Endothelial cell of umbilical vein (primary cell): ENCODE results near the gene SSMEM1. TPM values are rescaled to one million over a fixed set of nuclear protein-coding genes. Genes with fewer than 3 reads are reported as not detected.

Experiments
- BruUV-seq: library from RNA; stranded (reverse); fragments of 400-500 nt; replicated peaks from 2 replicates; lab custom pipeline; 2021; lab: Mats Ljungman, UMichigan
- CTCF ChIA-PET: fragments of 300-600, 350-600 bp; sonication (Branson Sonifier 250); formaldehyde crosslinking; loops from one replicate; lab custom pipeline; 2021; ENCODE audit warnings: antibody characterized with exemption, inconsistent platforms; lab: Charles Lee
- POLR2A ChIA-PET: fragments of 300-600, 350-600 bp; sonication (Branson Sonifier 250); formaldehyde crosslinking; loops from one replicate; lab custom pipeline; 2021; ENCODE audit warnings: antibody characterized with exemption, inconsistent platforms; lab: Charles Lee
- DNase-seq: peaks from one replicate; pipeline ENCODE4 v3.0.0-alpha.2; 2011; ENCODE audit warnings: low read depth, low spot score
- FAIRE-seq: peaks from 2 replicates; lab custom pipeline; 2011; peaks lifted over from hg19 to GRCh38; lab: Jason Lieb, UNC
- H2AFZ ChIP-seq: 2 replicates; pipeline ENCODE4 v1.6.0; 2012; ENCODE audit warnings: low read depth, low read length, control low read depth, inconsistent platforms
- H3K27ac ChIP-seq: 2 replicates; pipeline ENCODE4 v1.5.1; 2011; ENCODE audit warnings: low read depth, mild to moderate bottlenecking, control low read depth, low read length, moderate library complexity; ENCODE audit not compliant: insufficient read depth
- H3K27me3 ChIP-seq, 2 experiments: 2 replicates each; pipeline versions ENCODE4 v1.6.0 to v1.6.1; 2011; ENCODE audit warnings: low read length in 2 of 2, mixed read lengths in 1 of 2; ENCODE audit not compliant: control insufficient read depth in 2 of 2, insufficient read depth in 2 of 2
- H3K36me3 ChIP-seq, 2 experiments: 2 replicates in 1 of 2; 3 replicates in 1 of 2; pipeline ENCODE4 v1.5.1; 2011; ENCODE audit warnings: low read length in 2 of 2, mild to moderate bottlenecking in 1 of 2, moderate library complexity in 1 of 2; ENCODE audit not compliant: control insufficient read depth in 2 of 2, insufficient read depth in 2 of 2; ENCODE audit errors: extremely low read depth in 1 of 2
- H3K4me1 ChIP-seq: 3 replicates; pipeline ENCODE4 v1.5.1; 2011; ENCODE audit warnings: mild to moderate bottlenecking, low read length; ENCODE audit not compliant: control insufficient read depth, insufficient read depth; ENCODE audit errors: extremely low read depth
- H3K4me2 ChIP-seq: 2 replicates; pipeline ENCODE4 v1.6.1; 2011; ENCODE audit warnings: low read length, control low read depth, mixed read lengths; ENCODE audit not compliant: insufficient read depth
- H3K4me3 ChIP-seq, 3 experiments: fragments of 200-600 bp in 1 of 3; sonication (generic), shearing (Covaris generic) in 1 of 3; replicated peaks in 1 of 3; 2 replicates each; pipeline ENCODE4 v1.5.1; 2011 to 2016; ENCODE audit warnings: control low read depth in 3 of 3, low read length in 3 of 3, mild to moderate bottlenecking in 2 of 3, inconsistent platforms in 1 of 3, low read depth in 1 of 3, moderate library complexity in 1 of 3; ENCODE audit not compliant: insufficient read depth in 1 of 3
- H3K79me2 ChIP-seq: 2 replicates; pipeline ENCODE4 v1.6.0; 2012; ENCODE audit warnings: low read length, inconsistent platforms; ENCODE audit not compliant: control insufficient read depth, insufficient read depth
- H3K9ac ChIP-seq: replicated peaks from 2 replicates; pipeline ENCODE3; 2011; ENCODE audit warnings: low read length, control low read depth; ENCODE audit not compliant: insufficient read depth; ENCODE audit errors: extremely low read depth
- H3K9me1 ChIP-seq: replicated peaks from 3 replicates; pipeline ENCODE4 v1.6.0; 2011; ENCODE audit warnings: mild to moderate bottlenecking, low read length; ENCODE audit not compliant: control insufficient read depth, insufficient read depth; ENCODE audit errors: extremely low read depth
- H3K9me3 ChIP-seq: replicated peaks from 2 replicates; pipeline ENCODE4 v1.5.1; 2012; ENCODE audit warnings: low read length, inconsistent platforms; ENCODE audit not compliant: control insufficient read depth, insufficient read depth
- H4K20me1 ChIP-seq: replicated peaks from 2 replicates; pipeline ENCODE3; 2011; ENCODE audit warnings: mild to moderate bottlenecking, low read length; ENCODE audit not compliant: control insufficient read depth, insufficient read depth; ENCODE audit errors: extremely low read depth
- EZH2 ChIP-seq: IDR thresholded peaks from 2 replicates; pipeline ENCODE4 v1.6.1; 2012; ENCODE audit warnings: borderline replicate concordance, low read depth, mild to moderate bottlenecking, moderate library complexity, low read length, inconsistent platforms; ENCODE audit not compliant: severe bottlenecking
- FOS ChIP-seq: IDR thresholded peaks from 2 replicates; pipeline ENCODE4 v1.6.1; 2011; ENCODE audit warnings: mild to moderate bottlenecking, low read length, moderate library complexity, borderline replicate concordance; ENCODE audit not compliant: insufficient read depth
- GATA2 ChIP-seq: IDR thresholded peaks from 2 replicates; pipeline ENCODE4 v1.7.0; 2011; ENCODE audit warnings: low read depth, mild to moderate bottlenecking, moderate library complexity, mixed read lengths, low read length; ENCODE audit not compliant: insufficient read length, insufficient read depth
- JUN ChIP-seq: IDR thresholded peaks from 2 replicates; pipeline ENCODE4 v1.6.1; 2011; ENCODE audit warnings: borderline replicate concordance, low read depth; ENCODE audit not compliant: insufficient read length, insufficient read depth
- MYC ChIP-seq: IDR thresholded peaks from one replicate; pipeline ENCODE4 v1.6.1; 2011; ENCODE audit warnings: mild to moderate bottlenecking, low read depth, low read length
- POLR2A ChIP-seq: IDR thresholded peaks from 2 replicates; pipeline ENCODE4 v1.6.1; 2012; ENCODE audit warnings: low read depth, mild to moderate bottlenecking, control low read depth, low read length
- POLR2AphosphoS5 ChIP-seq: IDR thresholded peaks from 2 replicates; pipeline ENCODE4 v1.6.1; 2012; ENCODE audit warnings: low read depth, mild to moderate bottlenecking, control low read depth, low read length, moderate library complexity; ENCODE audit not compliant: insufficient read depth
- dilution Hi-C: fragments of 300-500 bp; cut with MboI; formaldehyde crosslinking; loops from one replicate; pipeline ENCODE4 v1.15.0; 2019; ENCODE audit warnings: low sequenced_read_pairs; ENCODE audit not compliant: extremely low pct_ligation_motif_present
- intact Hi-C: fragments of 100-400 bp; cut with micrococcal nuclease; formaldehyde crosslinking; loops from one replicate; pipeline ENCODE4 v1.10.0; 2022
- polyA plus RNA-seq, 4 experiments: library from polyadenylated mRNA; depleted of rRNA in 3 of 4; stranded (reverse) in 3 of 4; unstranded in 1 of 4; fragments of >200 nt; gene quantifications; 2 replicates each; pipeline versions ENCODE4 v1.2.1 to v1.2.3, GENCODE V29; 2011 to 2012; ENCODE audit warnings: missing spikeins in 1 of 4
- total RNA-seq: library from RNA; stranded (reverse); gene quantifications from 2 replicates; pipeline ENCODE4 v1.2.3, GENCODE V29; 2021
- TF ChIP-seq, protein P1 (sequence below): IDR thresholded peaks from 2 replicates; pipeline ENCODE4 v1.6.1; 2011; ENCODE audit not compliant: insufficient read depth, insufficient read length
- TF ChIP-seq, protein P2 (sequence below), 2 donors: IDR thresholded peaks; 1 replicate in 1 of 2; 2 replicates in 1 of 2; pipeline ENCODE4 v1.5.1; 2011; ENCODE audit warnings: low read length in 2 of 2, mild to moderate bottlenecking in 2 of 2, moderate library complexity in 2 of 2, control low read depth in 1 of 2, inconsistent platforms in 1 of 2, low read depth in 1 of 2; ENCODE audit not compliant: insufficient read depth in 1 of 2; ENCODE audit errors: extremely low read depth in 1 of 2

The SSMEM1 gene
- total and polyA plus RNA-seq, 2 donors (not counting 3 experiments of a cell fraction or from before 2014, with no cell fraction given) = not detected

DNA sequence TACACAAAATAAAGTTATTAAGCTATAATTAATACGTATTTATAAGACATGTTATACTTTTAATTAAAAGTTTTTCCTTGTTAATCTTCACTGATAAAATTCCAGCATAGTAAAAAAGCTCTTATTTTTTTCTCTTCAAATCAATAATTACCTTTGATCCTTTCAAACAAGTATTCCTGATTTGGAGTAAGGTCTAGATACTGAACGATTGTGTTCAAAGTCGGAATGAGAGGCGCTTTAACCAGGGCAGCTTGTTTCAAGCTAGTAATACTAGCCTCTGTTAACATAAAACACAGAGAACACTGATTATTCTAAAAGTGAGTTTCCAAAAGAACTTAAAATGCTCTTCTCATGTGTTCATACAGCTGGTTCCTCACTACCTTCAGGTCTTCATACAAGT, 29.4 kb upstream of the SSMEM1 start:
- intact Hi-C loops (no loop called here), dilution Hi-C loops (no loop called here)
- BruUV-seq = no TSS peak
- Histone ChIP-seq H3K27me3 (no peaks in the 10 kb centered on the region), H2AFZ (no peak overlapping the region), H4K20me1 (no peaks in the 10 kb centered on the region), H3K9me3 (no peaks in the 10 kb centered on the region), H3K9ac (no peak overlapping the region), H3K4me2 (no peak overlapping the region), H3K36me3 (peaks cover 1 to 8% of the 10 kb centered on the region in 2 experiments), H3K4me1 (no peaks in the 10 kb centered on the region), H3K4me3 (no peak overlapping the region), H3K79me2 (no peaks in the 10 kb centered on the region), H3K27ac (no peak overlapping the region), H3K9me1 (no peaks in the 10 kb centered on the region)
- ChIA-PET POLR2A (no interaction called here), CTCF (no interaction called here)
- no peak for FAIRE-seq
- no peak for DNase-seq
- no peak for TF ChIP-seq GATA2

DNA sequence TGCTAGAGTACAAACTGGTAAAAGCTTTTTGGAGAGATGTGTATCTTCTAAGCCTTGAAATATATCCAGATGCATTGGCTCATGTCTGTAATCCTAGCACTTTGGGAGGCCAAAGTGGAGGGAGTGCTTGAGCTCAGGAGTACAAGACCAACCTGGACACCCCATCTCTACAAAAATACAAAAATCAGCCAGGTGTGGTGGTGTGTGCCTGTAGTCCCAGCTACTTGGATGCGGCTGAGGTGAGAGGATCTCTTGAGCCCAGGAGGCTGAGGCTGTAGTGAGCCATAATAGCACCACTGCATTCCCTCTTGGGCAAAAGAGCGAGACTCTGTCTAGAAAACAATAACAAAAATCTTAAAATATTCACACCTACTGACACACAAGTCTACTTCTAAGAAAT, 28.0 kb upstream of the SSMEM1 start:
- no peak for DNase-seq
- no peaks in the 10 kb centered on the region for H3K9me1 ChIP-seq
- H2AFZ ChIP-seq = no peak overlapping the region
- no peaks in the 10 kb centered on the region for H3K4me1 ChIP-seq
- no peaks in the 10 kb centered on the region for H4K20me1 ChIP-seq
- H3K9me3 ChIP-seq = no peaks in the 10 kb centered on the region
- dilution Hi-C loops = no loop called here
- no peak overlapping the region for H3K4me2 ChIP-seq
- ChIA-PET CTCF (interaction anchor here (0.8 kb wide), 1 partner anchor 107 kb away, joined by 3 read pairs; no protein-coding TSS in a partner anchor), POLR2A (no interaction called here)
- H3K4me3 ChIP-seq = no peak overlapping the region
- intact Hi-C loops = no loop called here
- no peak for FAIRE-seq
- BruUV-seq = no TSS peak
- H3K27me3 ChIP-seq = no peaks in the 10 kb centered on the region
- no peaks in the 10 kb centered on the region for H3K79me2 ChIP-seq
- no peak overlapping the region for H3K9ac ChIP-seq
- no peak for TF ChIP-seq EZH2
- TF ChIP-seq POLR2AphosphoS5 = no peak
- TF ChIP-seq GATA2 = no peak
- TF ChIP-seq JUN = no peak
- TF ChIP-seq FOS = no peak
- TF ChIP-seq, protein P1, sequence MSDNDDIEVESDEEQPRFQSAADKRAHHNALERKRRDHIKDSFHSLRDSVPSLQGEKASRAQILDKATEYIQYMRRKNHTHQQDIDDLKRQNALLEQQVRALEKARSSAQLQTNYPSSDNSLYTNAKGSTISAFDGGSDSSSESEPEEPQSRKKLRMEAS = no peak
- TF ChIP-seq POLR2A = no peak
- TF ChIP-seq MYC = no peak
- TF ChIP-seq, protein P2, sequence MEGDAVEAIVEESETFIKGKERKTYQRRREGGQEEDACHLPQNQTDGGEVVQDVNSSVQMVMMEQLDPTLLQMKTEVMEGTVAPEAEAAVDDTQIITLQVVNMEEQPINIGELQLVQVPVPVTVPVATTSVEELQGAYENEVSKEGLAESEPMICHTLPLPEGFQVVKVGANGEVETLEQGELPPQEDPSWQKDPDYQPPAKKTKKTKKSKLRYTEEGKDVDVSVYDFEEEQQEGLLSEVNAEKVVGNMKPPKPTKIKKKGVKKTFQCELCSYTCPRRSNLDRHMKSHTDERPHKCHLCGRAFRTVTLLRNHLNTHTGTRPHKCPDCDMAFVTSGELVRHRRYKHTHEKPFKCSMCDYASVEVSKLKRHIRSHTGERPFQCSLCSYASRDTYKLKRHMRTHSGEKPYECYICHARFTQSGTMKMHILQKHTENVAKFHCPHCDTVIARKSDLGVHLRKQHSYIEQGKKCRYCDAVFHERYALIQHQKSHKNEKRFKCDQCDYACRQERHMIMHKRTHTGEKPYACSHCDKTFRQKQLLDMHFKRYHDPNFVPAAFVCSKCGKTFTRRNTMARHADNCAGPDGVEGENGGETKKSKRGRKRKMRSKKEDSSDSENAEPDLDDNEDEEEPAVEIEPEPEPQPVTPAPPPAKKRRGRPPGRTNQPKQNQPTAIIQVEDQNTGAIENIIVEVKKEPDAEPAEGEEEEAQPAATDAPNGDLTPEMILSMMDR (IDR thresholded peaks at IDR 0.05; ENCODE audit: extremely low read depth in 1 of 2, insufficient read depth in 1 of 2, low read depth in 1 of 2, low read length in 2 of 2) = no peak
- H3K36me3 ChIP-seq = peaks cover 3 to 11% of the 10 kb centered on the region in 2 experiments
- H3K27ac ChIP-seq = no peak overlapping the region
